ENCODE measurements around the gene GSTT4. TPM values are rescaled to one million over a fixed set of nuclear protein-coding genes. Genes with fewer than 3 reads are reported as not detected.
A peak's percentile ranks its signal among the peaks of the same experiment; 100 is the strongest.

The GSTT4 gene
- total RNA-seq, 1 experiment from 2014 or later, result not detected

- Histone ChIP-seq H4K91ac (ENCODE audit: insufficient read length, low read depth, low read length) (no peak overlapping the region), H2BK12ac (ENCODE audit: insufficient read length, low read depth, low read length) (no peak overlapping the region), H3K14ac (ENCODE audit: insufficient read depth, low read length) (no peak overlapping the region), H2AFZ (ENCODE audit: low read length) (no peak overlapping the region), H2BK15ac (ENCODE audit: low read depth, low read length) (no peak overlapping the region), H3K27me3 (ENCODE audit: insufficient read depth, low read length) (no peaks in the 10 kb centered on the region), H3K4me1 (ENCODE audit: insufficient read depth, low read length) (no peaks in the 10 kb centered on the region), H4K8ac (replicated peaks; ENCODE audit: insufficient read length, low read depth, low read length) (no peak overlapping the region), H4K5ac (ENCODE audit: insufficient read length, low read depth, low read length) (no peak overlapping the region), H2AK5ac (ENCODE audit: insufficient read length, low read length) (no peak overlapping the region), H3K79me1 (ENCODE audit: insufficient read depth, low read depth, low read length, poor library complexity, severe bottlenecking) (no peaks in the 10 kb centered on the region), H3K23ac (ENCODE audit: insufficient read length, low read depth, low read length) (no peak overlapping the region), H2BK20ac (ENCODE audit: low read depth, low read length, poor library complexity, severe bottlenecking) (no peak overlapping the region), H3K4me2 (ENCODE audit: insufficient read depth, insufficient read length, low read length) (no peak overlapping the region), H3K9ac (ENCODE audit: extremely low read depth, insufficient read length, low read length) (no peak overlapping the region), H3K18ac (ENCODE audit: insufficient read length, low read depth, low read length) (no peak overlapping the region), H2BK120ac (ENCODE audit: low read depth, low read length, poor library complexity, severe bottlenecking) (no peak overlapping the region), H3K4ac (ENCODE audit: low read depth, low read length) (no peak overlapping the region), H3K27ac (ENCODE audit: insufficient read length, low read depth, low read length) (no peak overlapping the region), H3K79me2 (ENCODE audit: insufficient read depth, low read length) (no peaks in the 10 kb centered on the region), H3K23me2 (ENCODE audit: insufficient read length, low read depth, low read length, poor library complexity, severe bottlenecking) (no peaks in the 10 kb centered on the region), H3K56ac (ENCODE audit: insufficient read length, low read depth, low read length) (no peak overlapping the region), H2BK5ac (ENCODE audit: insufficient read length, low read length) (no peak overlapping the region), H3K9me3 (ENCODE audit: control insufficient read depth, low read depth, low read length) (no peaks in the 10 kb centered on the region), H3T11ph (ENCODE audit: low read length) (no peak overlapping the region), H4K20me1 (ENCODE audit: control insufficient read depth, insufficient read depth, insufficient read length) (peaks cover 3% of the 10 kb centered on the region)
- H3K27me3 Mint-ChIP-seq (ENCODE audit: low read depth), result no peaks in the 10 kb centered on the region
- no peaks in the 10 kb centered on the region for H3K4me1 Mint-ChIP-seq
- peaks cover 0 to 5% of the 10 kb centered on the region in 2 experiments; a peak in 2 of 5 replicates for H3K9me3 Mint-ChIP-seq
- TF ChIP-seq, protein P1, sequence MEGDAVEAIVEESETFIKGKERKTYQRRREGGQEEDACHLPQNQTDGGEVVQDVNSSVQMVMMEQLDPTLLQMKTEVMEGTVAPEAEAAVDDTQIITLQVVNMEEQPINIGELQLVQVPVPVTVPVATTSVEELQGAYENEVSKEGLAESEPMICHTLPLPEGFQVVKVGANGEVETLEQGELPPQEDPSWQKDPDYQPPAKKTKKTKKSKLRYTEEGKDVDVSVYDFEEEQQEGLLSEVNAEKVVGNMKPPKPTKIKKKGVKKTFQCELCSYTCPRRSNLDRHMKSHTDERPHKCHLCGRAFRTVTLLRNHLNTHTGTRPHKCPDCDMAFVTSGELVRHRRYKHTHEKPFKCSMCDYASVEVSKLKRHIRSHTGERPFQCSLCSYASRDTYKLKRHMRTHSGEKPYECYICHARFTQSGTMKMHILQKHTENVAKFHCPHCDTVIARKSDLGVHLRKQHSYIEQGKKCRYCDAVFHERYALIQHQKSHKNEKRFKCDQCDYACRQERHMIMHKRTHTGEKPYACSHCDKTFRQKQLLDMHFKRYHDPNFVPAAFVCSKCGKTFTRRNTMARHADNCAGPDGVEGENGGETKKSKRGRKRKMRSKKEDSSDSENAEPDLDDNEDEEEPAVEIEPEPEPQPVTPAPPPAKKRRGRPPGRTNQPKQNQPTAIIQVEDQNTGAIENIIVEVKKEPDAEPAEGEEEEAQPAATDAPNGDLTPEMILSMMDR (conservative IDR thresholded peaks at IDR 0.05), result no peak
- WGBS (ENCODE audit: extremely low coverage, insufficient read length, low lambda C conversion rate), result 100% methylated on average over 5 of the region's 5 CpGs
- peak overlapping the region in 1 of 2 experiments; percentile 3; a peak in 2 of 5 replicates for H3K4me3 Mint-ChIP-seq
- peaks cover 30 to 33% (median 31%) of the 10 kb centered on the region in 3 experiments for H3K36me3 Mint-ChIP-seq (ENCODE audit: insufficient read depth in 1 of 3, low read depth in 3 of 3)
- H3K27ac Mint-ChIP-seq, result no peak overlapping the region
- no peak for DNase-seq
These were observed 35.0 kb downstream of the GSTT4 start for GRCh38 chr22:23970201-23970641.
